Sigmoid colon (tissue), 7 donors: ENCODE measurements around the gene PSAT1. TPM values are rescaled to one million over a fixed set of nuclear protein-coding genes. Genes with fewer than 3 reads are reported as not detected.

Experiments
- DNase-seq: peaks from one replicate; pipeline ENCODE4 v3.0.0-alpha.2; 2019
- H3K27ac ChIP-seq, 4 donors: fragments of 200-600 bp; sonication (generic); one replicate each; pipeline ENCODE4 v1.5.1; 2016 to 2019; ENCODE audit warnings: mild to moderate bottlenecking in 1 of 4
- H3K27me3 ChIP-seq, 3 donors: fragments of 200-600 bp; sonication (generic); one replicate each; pipeline ENCODE4 v1.5.1; 2019; ENCODE audit warnings: mild to moderate bottlenecking in 1 of 3
- H3K36me3 ChIP-seq, 4 donors: fragments of 200-600 bp; sonication (generic); one replicate each; pipeline ENCODE4 v1.5.1; 2016 to 2019
- H3K4me1 ChIP-seq, 4 donors: fragments of 200-600 bp; sonication (generic); one replicate each; pipeline ENCODE4 v1.5.1; 2017 to 2019
- H3K4me3 ChIP-seq, 4 donors: fragments of 200-600 bp; sonication (generic); one replicate each; pipeline ENCODE4 v1.5.1; 2017 to 2019; ENCODE audit warnings: mild to moderate bottlenecking in 2 of 4, moderate library complexity in 1 of 4
- H3K9me3 ChIP-seq, 4 donors: fragments of 200-600 bp in 3 of 4; sonication (generic) in 3 of 4; one replicate each; pipeline versions ENCODE4 v1.5.1 to v1.6.1; 2013 to 2019
- EP300 ChIP-seq, 4 donors: sonication (generic); formaldehyde crosslinking; IDR thresholded peaks; one replicate each; pipeline ENCODE4 v1.6.1; 2017; ENCODE audit warnings: antibody characterized with exemption in 4 of 4
- POLR2A ChIP-seq, 2 donors: fragments of 450-650 bp; IDR thresholded peaks; one replicate each; pipeline ENCODE4 v1.6.1; 2016; ENCODE audit warnings: antibody characterized with exemption in 2 of 2, mild to moderate bottlenecking in 2 of 2, moderate library complexity in 2 of 2
- POLR2AphosphoS5 ChIP-seq, 4 donors: sonication (generic); formaldehyde crosslinking; IDR thresholded peaks; one replicate each; pipeline ENCODE4 v1.6.1; 2017; ENCODE audit warnings: antibody characterized with exemption in 4 of 4
- WGBS, 2 donors: extraction: QIAGEN DNeasy Blood & Tissue Kit; methylation state at CpG; one replicate each; pipeline ENCODE4 v1.1.7; 2013; 5-methylcytosine and 5-hydroxymethylcytosine counted together
- intact Hi-C: fragments of 100-400 bp; cut with DNase I; formaldehyde crosslinking; loops from one replicate; pipeline ENCODE4 v1.15.1; 2023
- polyA plus RNA-seq, 3 donors: library from polyadenylated mRNA; stranded (reverse); fragments of 200-250 nt; gene quantifications; one replicate each; pipeline ENCODE4 v1.2.3, GENCODE V29; 2013
- total RNA-seq, 4 donors: library from RNA; depleted of rRNA; stranded (reverse); fragments of >200 nt; gene quantifications; one replicate each; pipeline ENCODE4 v1.1.0, GENCODE V29; 2016
- TF ChIP-seq, protein P1 (sequence below), 4 experiments: fragments of 450-650 bp in 3 of 4; fragments of 200-600 bp in 1 of 4; IDR thresholded peaks; one replicate each; pipeline ENCODE4 v1.5.1; 2016 to 2019; ENCODE audit warnings: antibody characterized with exemption in 4 of 4, mild to moderate bottlenecking in 3 of 4, moderate library complexity in 2 of 4
- donor health status: healthy with polysubstance abuse.
- donor health status: Bipolar disorder and iron deficiency.
- donor health status: healthy.

PSAT1 gene
- total and polyA plus RNA-seq, 7 donors = 1.2 to 34.4 (median 2.5) TPM

DNA sequence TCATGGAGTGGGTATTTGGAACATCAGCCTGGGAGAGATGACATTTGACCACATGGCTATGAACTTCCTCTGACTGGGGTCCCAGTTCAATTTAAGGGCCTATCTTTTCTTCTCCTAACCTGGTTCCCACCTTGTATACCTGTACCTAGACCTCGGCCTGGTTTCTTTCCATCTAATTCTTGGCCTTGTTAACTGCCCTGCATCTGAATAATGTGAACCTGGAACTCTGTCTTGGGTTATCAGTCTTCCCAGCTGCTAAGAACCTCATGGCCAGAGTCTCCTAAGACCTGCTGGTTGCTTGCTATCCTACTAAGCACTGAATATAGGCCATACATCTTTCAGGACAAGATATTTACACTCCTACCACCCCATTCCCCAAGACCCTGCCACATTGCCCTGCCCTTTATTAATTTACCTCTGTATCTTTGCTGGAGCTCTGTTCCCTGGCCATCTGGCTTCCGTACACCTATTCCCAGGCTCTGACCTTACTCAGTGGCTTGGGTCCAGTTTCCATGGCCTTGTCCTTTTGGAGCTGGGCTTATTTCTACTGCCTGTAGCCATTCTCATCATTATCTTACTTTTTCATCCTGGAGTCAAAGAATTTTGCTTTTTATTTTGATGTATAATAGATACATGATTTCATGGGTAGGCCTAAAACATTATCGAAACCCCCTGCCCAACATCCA, 6.6 kb downstream of the PSAT1 start:
- intact Hi-C loops = no loop called here
- no peak for DNase-seq
- Histone ChIP-seq H3K36me3 (no peaks in the 10 kb centered on the region), H3K4me3 (no peak overlapping the region), H3K27me3 (peaks cover 0 to 13% (median 0%) of the 10 kb centered on the region in 3 donors), H3K27ac (no peak overlapping the region), H3K4me1 (peaks cover 0 to 20% (median 3%) of the 10 kb centered on the region in 4 donors), H3K9me3 (no peaks in the 10 kb centered on the region)
- no peak for TF ChIP-seq EP300 (IDR thresholded peaks at IDR 0.05)
- TF ChIP-seq, protein P1, sequence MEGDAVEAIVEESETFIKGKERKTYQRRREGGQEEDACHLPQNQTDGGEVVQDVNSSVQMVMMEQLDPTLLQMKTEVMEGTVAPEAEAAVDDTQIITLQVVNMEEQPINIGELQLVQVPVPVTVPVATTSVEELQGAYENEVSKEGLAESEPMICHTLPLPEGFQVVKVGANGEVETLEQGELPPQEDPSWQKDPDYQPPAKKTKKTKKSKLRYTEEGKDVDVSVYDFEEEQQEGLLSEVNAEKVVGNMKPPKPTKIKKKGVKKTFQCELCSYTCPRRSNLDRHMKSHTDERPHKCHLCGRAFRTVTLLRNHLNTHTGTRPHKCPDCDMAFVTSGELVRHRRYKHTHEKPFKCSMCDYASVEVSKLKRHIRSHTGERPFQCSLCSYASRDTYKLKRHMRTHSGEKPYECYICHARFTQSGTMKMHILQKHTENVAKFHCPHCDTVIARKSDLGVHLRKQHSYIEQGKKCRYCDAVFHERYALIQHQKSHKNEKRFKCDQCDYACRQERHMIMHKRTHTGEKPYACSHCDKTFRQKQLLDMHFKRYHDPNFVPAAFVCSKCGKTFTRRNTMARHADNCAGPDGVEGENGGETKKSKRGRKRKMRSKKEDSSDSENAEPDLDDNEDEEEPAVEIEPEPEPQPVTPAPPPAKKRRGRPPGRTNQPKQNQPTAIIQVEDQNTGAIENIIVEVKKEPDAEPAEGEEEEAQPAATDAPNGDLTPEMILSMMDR (IDR thresholded peaks at IDR 0.05) = no peak
- TF ChIP-seq POLR2AphosphoS5 (IDR thresholded peaks at IDR 0.05) = no peak
- TF ChIP-seq POLR2A (IDR thresholded peaks at IDR 0.05) = no peak
- WGBS, 2 donors = 96 to 97% methylated on average over 3 of the region's 3 CpGs

DNA sequence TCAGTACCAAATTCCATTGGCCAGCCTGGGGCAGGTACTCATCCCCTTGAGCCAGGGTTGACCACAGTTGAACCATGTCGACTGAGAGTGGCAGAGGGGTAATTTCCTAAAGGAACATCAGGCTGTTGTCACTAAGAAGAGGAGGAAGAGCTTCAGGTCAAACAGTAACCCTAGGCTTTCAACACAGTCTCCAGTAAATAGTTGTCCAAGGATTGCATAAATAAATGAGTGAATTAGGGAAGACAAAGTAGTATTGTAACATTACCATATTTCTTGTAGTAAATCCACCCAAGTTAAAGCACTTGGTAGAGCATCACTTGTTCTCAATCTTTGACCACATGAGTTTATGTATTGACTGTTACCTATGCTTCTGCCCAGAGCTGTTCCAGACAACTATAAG, 7.4 kb downstream of the PSAT1 start:
- H3K36me3 ChIP-seq = no peaks in the 10 kb centered on the region
- peaks cover 0 to 10% (median 0%) of the 10 kb centered on the region in 3 donors for H3K27me3 ChIP-seq
- intact Hi-C loops = no loop called here
- H3K9me3 ChIP-seq = no peaks in the 10 kb centered on the region
- no peak overlapping the region for H3K4me3 ChIP-seq
- no peak for DNase-seq
- H3K27ac ChIP-seq = no peak overlapping the region
- WGBS, 2 donors = 82 to 88% methylated on average over 1 of the region's 1 CpG
- TF ChIP-seq POLR2A (IDR thresholded peaks at IDR 0.05) (no peak), EP300 (IDR thresholded peaks at IDR 0.05) (no peak), POLR2AphosphoS5 (IDR thresholded peaks at IDR 0.05) (no peak)
- TF ChIP-seq, protein P1 (IDR thresholded peaks at IDR 0.05) = no peak
- peaks cover 0 to 18% (median 2%) of the 10 kb centered on the region in 4 donors for H3K4me1 ChIP-seq

- intact Hi-C loops = no loop called here
- no peak for TF ChIP-seq POLR2A (IDR thresholded peaks at IDR 0.05)
- no peak for TF ChIP-seq EP300 (IDR thresholded peaks at IDR 0.05)
- TF ChIP-seq, protein P1 (IDR thresholded peaks at IDR 0.05) = no peak
- no peak for TF ChIP-seq POLR2AphosphoS5 (IDR thresholded peaks at IDR 0.05)
- H3K4me3 ChIP-seq = no peak overlapping the region
- H3K27me3 ChIP-seq = no peaks in the 10 kb centered on the region
- H3K9me3 ChIP-seq = no peaks in the 10 kb centered on the region
- WGBS, 2 donors = 82 to 94% methylated on average over 16 of the region's 16 CpGs
- H3K36me3 ChIP-seq = no peaks in the 10 kb centered on the region
- no peak for DNase-seq
- H3K4me1 ChIP-seq = peaks cover 0 to 18% (median 2%) of the 10 kb centered on the region in 4 donors
- peak overlapping the region in 2 of 4 donors; percentile 7 to 60 for H3K27ac ChIP-seq
Observed at GRCh38 chr9:78306222-78307076, 9.5 kb downstream of the PSAT1 start.

GRCh38 chr9:78307360-78307759, 10.4 kb downstream of the PSAT1 start:
- intact Hi-C loops = no loop called here
- no peak overlapping the region for H3K4me3 ChIP-seq
- no peaks in the 10 kb centered on the region for H3K36me3 ChIP-seq
- DNase-seq = no peak
- no peaks in the 10 kb centered on the region for H3K27me3 ChIP-seq
- 83 to 89% methylated on average over 2 of the region's 2 CpGs for WGBS, 2 donors
- H3K9me3 ChIP-seq = no peaks in the 10 kb centered on the region
- H3K27ac ChIP-seq = peak overlapping the region in 2 of 4 donors; percentile 31 to 60
- TF ChIP-seq, protein P1 (IDR thresholded peaks at IDR 0.05) = no peak
- TF ChIP-seq POLR2A (IDR thresholded peaks at IDR 0.05) = no peak
- no peak for TF ChIP-seq EP300 (IDR thresholded peaks at IDR 0.05)
- peak in 2 of 4 donors; percentile 25 to 31 for TF ChIP-seq POLR2AphosphoS5 (IDR thresholded peaks at IDR 0.05)
- H3K4me1 ChIP-seq = peaks cover 0 to 18% (median 2%) of the 10 kb centered on the region in 4 donors
